Ishikawa (cell line): Measurements from ENCODE around the gene CDH23.

Source experiments
- EP300 ChIP-seq: IDR thresholded peaks from 2 replicates; pipeline ENCODE4 v1.6.1; 2012; ENCODE audit warnings: borderline replicate concordance
- FOXM1 ChIP-seq: IDR thresholded peaks from 2 replicates; pipeline ENCODE4 v1.6.1; 2012; ENCODE audit warnings: low read depth, borderline replicate concordance
- RAD21 ChIP-seq: IDR thresholded peaks from 2 replicates; pipeline ENCODE4 v1.6.1; 2012; ENCODE audit warnings: low read depth
- YY1 ChIP-seq: IDR thresholded peaks from 2 replicates; pipeline ENCODE4 v1.6.1; 2012; ENCODE audit warnings: low read depth

DNA sequence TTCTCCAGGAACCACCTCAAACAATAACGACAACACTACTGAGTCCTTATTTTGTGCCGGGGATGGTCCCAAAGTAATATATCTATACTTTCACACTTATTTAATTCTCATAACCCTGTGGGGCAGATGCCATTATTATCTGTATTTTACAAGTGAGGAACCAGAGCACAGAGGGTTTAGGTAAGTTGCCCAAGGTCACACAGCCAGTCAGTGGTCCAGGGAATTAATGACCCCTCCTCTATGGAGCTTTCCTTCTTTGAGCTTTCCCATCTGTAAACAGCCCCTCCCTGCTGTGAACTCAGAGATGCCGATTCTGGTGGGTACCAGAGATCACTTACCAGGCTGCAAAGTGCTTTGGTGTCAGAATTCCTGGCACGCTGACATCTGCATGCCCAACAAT is 217.2 kb downstream of the CDH23 start:
- TF ChIP-seq YY1 = no peak
- TF ChIP-seq FOXM1 = no peak
- TF ChIP-seq RAD21 = no peak
- no peak for TF ChIP-seq EP300
